Measurements from ENCODE around the gene MYOF.

DNA sequence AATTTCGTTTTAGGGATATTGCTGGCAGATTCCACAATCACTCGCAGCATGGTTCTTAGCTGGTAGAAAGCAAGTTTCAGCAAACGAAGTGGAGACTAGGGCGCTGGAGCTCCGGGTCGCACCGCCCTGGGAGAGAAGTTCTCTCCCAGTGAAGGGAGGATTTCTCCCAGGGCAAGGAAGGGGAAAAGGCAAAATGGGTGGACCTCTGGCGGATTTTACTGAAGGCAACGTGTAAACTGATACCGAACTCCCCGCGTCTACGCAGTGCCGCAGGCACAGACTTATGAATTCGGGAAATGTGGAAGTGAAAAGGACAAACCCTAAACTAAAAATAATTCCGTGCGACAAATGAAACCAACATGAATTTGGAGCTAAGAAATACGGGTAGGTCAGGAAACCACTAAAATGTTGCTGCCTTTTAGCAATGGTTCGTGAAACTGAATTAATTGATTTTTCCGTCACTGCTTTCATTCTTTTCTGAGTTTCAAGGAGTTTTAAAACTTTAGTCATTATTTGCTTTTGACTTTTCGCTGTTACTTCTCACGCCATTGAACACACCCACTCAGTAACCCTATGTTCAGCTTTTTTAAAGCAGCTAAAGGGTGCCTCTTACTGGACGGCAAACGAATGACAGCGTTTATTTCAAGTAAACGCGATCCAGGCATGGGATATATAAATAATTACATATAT lies at the start of gene MYOF:
- TF ChIP-seq EZH2 (IDR thresholded peaks at IDR 0.05; ENCODE audit: insufficient read depth, poor library complexity, severe bottlenecking) (no peak), EZH2phosphoT487 (IDR thresholded peaks at IDR 0.05; ENCODE audit: insufficient read depth, low read depth) (no peak)
